Ectodermal cell (in vitro differentiated cells): ENCODE results near the gene NUF2.

Experiments used
- H3K27ac ChIP-seq: 2 replicates; pipeline ENCODE4 v1.7.0; 2013; ENCODE audit warnings: mild to moderate bottlenecking, low read depth, low read length; ENCODE audit not compliant: insufficient read depth, poor library complexity, severe bottlenecking
- H3K27me3 ChIP-seq: 2 replicates; pipeline ENCODE4 v1.7.0; 2013; ENCODE audit warnings: mild to moderate bottlenecking, low read length; ENCODE audit not compliant: insufficient read depth, control insufficient read depth, poor library complexity, severe bottlenecking
- H3K36me3 ChIP-seq: one replicate; pipeline ENCODE4 v1.7.0; 2013; ENCODE audit warnings: low read length; ENCODE audit not compliant: control insufficient read depth, insufficient read depth
- H3K4me1 ChIP-seq: one replicate; pipeline ENCODE4 v1.7.0; 2013; ENCODE audit warnings: low read length; ENCODE audit not compliant: control insufficient read depth, insufficient read depth
- H3K4me3 ChIP-seq: 2 replicates; pipeline ENCODE4 v1.7.0; 2013; ENCODE audit warnings: low read depth, low read length, control low read depth; ENCODE audit not compliant: insufficient read depth
- H3K9me3 ChIP-seq: 2 replicates; pipeline ENCODE4 v1.7.0; 2013; ENCODE audit warnings: mild to moderate bottlenecking, low read length, moderate library complexity; ENCODE audit not compliant: control insufficient read depth
- WGBS, 2 experiments: methylation state at CpG; one replicate each; pipeline ENCODE4 v1.1.7; 2013; ENCODE audit warnings: missing lambda C conversion rate in 2 of 2; 5-methylcytosine and 5-hydroxymethylcytosine counted together

NUF2 gene

GRCh38 chr1:163397451-163398200, 75.9 kb downstream of the NUF2 start:
- WGBS, 2 experiments = 70 to 80% methylated on average over 4 of the region's 4 CpGs
- H3K9me3 ChIP-seq = no peaks in the 10 kb centered on the region
- peaks cover 13% of the 10 kb centered on the region for H3K4me1 ChIP-seq
- H3K27ac ChIP-seq = no peak overlapping the region
- no peaks in the 10 kb centered on the region for H3K27me3 ChIP-seq
- H3K4me3 ChIP-seq = no peak overlapping the region
- H3K36me3 ChIP-seq = no peaks in the 10 kb centered on the region

DNA sequence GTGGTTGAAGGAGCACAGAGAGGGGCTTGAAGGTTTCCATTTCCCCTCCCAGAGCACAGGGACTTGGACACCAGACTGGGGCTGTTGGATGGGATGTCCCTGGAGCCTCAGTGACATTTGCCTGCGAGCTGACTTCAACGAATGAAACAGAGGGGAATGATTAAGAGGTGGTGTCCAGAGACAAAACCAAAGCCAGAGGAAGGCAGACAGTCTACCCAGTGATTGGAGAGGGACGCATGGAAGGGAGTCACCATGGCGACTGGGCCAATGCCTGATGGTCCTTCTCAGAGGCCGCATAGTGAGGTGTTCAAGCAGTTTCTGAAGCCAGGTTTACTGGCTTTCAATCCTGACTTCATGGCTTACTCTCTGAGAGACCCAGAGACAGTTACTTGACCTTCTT, 77.2 kb downstream of the NUF2 start:
- no peak overlapping the region for H3K27ac ChIP-seq
- H3K4me1 ChIP-seq = peaks cover 13% of the 10 kb centered on the region
- H3K9me3 ChIP-seq = no peaks in the 10 kb centered on the region
- H3K36me3 ChIP-seq = no peaks in the 10 kb centered on the region
- H3K4me3 ChIP-seq = no peak overlapping the region
- H3K27me3 ChIP-seq = no peaks in the 10 kb centered on the region
- 83 to 84% methylated on average over 5 of the region's 5 CpGs for WGBS, 2 experiments

- no peak overlapping the region for H3K4me3 ChIP-seq
- peaks cover 13% of the 10 kb centered on the region for H3K4me1 ChIP-seq
- WGBS, 2 experiments = 2 to 7% methylated on average over 9 of the region's 9 CpGs
Measured at GRCh38 chr1:163399976-163400601, 78.3 kb downstream of the NUF2 start.

DNA sequence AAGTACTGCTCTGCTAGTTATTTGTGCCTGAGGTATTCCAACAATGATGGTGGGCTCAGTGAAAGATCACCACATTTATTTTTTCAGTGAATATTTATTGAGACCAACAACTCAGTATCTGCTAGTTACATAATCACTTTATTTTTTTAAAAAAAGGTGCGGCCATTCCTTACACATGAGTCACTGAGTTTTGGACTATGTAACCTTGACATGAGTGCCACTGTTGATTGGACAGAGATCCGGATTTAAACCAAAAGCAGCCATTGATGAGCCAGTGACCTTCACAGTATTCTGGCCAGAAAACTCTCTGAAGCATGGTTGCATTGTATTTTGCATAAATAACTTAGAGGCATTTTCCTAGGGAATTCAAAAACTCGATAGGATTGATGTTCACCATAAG, 79.5 kb downstream of the NUF2 start:
- Histone ChIP-seq H3K4me1 (peaks cover 13% of the 10 kb centered on the region), H3K27me3 (no peaks in the 10 kb centered on the region), H3K27ac (no peak overlapping the region), H3K9me3 (no peaks in the 10 kb centered on the region), H3K4me3 (no peak overlapping the region), H3K36me3 (no peaks in the 10 kb centered on the region)
- WGBS, 2 experiments = 91 to 95% methylated on average over 3 of the region's 3 CpGs

More at GRCh38 chr1:163399976-163400601, 78.3 kb downstream of the NUF2 start:
- Histone ChIP-seq H3K27me3 (no peaks in the 10 kb centered on the region), H3K9me3 (no peaks in the 10 kb centered on the region), H3K27ac (no peak overlapping the region), H3K36me3 (no peaks in the 10 kb centered on the region)
